Glomerular visceral epithelial cell (primary cell): Measurements from ENCODE around the gene IFT74.

Source experiments
- DNase-seq: peaks from one replicate; pipeline ENCODE4 v3.0.0-alpha.2; 2016; ENCODE audit errors: extremely low spot score

IFT74 gene

DNA sequence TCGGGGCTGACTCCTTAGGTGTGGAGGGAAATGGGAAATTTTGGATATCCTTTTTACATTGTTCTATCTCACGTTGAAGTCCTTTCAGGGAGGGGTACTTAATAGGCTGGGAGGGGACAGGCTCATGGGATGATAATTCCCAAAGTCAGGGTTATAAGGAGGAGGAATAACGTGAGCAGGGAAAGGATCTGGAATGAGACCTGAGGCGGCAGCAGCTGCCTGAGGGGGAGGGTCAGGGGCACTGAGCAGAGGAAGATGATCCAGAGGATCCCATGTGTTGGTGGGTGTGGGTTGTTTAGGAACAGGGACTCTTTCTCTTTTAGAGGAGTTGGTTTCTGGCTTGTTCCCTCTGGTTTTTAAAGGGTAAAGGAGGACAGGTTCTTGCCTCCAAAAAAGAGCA is 18.7 kb downstream of the IFT74 start:
- no peak for DNase-seq

GRCh38 chr9:26975728-26976707 is 19.8 kb downstream of the IFT74 start:
- peak; percentile 45 for DNase-seq

DNA sequence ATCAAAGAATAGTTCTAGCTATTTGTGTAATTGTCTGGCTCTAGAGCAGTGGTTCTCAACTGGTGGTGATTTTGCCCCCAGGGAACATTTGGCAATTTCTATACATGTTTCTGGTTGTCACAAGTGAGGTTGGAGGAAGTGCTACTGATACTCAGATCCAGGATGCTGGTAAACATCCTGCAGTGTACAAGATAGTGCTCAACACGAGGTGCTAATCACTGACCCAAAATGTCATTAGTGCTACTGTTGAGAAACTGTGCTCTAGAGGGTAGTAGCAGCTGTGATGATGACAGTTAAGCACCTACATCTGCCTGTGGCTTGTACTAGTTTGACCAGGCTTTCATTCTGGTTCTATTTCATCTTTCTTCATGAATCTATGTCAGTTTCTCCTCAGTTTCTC is 27.1 kb downstream of the IFT74 start:
- DNase-seq: no peak

GRCh38 chr9:26995810-26996209 is 39.6 kb downstream of the IFT74 start:
- DNase-seq: no peak

- no peak for DNase-seq
These were observed 47.3 kb downstream of the IFT74 start for GRCh38 chr9:27003426-27004077.

- no peak for DNase-seq
These were observed 49.3 kb downstream of the IFT74 start, which contains the start of gene LRRC19 for GRCh38 chr9:27005491-27005890. TSS of gene LRRC19 (minus strand) at chr9:27005672. CDS start at chr9:26999694, 5,978 bp downstream.

GRCh38 chr9:27019589-27019988 is 63.4 kb downstream of the IFT74 start:
- DNase-seq: no peak

- no peak for DNase-seq
These were observed 66.7 kb downstream of the IFT74 start for GRCh38 chr9:27022920-27023319.

DNA sequence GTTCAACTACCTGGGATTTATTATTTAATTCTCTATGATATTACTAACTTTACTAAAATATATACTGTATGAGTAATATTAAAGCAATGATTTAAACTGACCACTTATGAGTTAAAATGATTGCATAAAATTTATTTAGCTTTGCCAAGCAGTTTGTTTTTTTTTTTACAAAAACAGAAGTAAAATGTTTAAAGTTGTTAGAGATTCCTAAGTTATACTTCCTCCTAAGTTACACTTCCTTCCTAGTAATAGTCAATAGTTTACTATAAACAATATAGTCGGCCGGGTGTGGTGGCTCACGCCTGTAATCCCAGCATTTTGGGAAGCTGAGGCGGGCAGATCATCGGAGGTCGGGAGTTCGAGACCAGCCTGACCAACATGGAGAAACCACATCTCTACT is 73.0 kb downstream of the IFT74 start:
- no peak for DNase-seq

GRCh38 chr9:27033815-27034403 is 77.7 kb downstream of the IFT74 start:
- peak; percentile 63 for DNase-seq

DNA sequence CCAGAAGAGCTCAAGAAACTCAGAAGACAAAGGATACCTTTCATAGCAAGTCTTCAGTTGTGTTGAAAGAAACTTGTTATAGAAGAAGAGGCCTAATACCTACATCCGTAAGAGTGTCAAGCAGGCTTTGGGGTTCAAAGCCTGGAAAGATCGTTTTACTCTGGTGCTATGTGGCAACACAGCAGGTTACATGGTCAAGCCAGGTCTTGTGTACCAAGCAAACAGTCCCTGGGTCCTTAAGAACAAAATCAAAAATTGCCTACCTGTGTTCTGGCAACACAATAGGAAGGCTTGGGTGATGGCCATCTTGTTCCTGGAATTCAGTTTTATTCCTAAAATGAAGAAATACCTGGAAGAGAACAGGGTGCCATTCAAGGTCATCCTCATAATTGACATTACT is 81.3 kb downstream of the IFT74 start:
- DNase-seq: no peak

- DNase-seq: no peak
These were observed 85.5 kb downstream of the IFT74 start for GRCh38 chr9:27041746-27042145.

GRCh38 chr9:27042476-27042875 is 86.3 kb downstream of the IFT74 start:
- no peak for DNase-seq

DNA sequence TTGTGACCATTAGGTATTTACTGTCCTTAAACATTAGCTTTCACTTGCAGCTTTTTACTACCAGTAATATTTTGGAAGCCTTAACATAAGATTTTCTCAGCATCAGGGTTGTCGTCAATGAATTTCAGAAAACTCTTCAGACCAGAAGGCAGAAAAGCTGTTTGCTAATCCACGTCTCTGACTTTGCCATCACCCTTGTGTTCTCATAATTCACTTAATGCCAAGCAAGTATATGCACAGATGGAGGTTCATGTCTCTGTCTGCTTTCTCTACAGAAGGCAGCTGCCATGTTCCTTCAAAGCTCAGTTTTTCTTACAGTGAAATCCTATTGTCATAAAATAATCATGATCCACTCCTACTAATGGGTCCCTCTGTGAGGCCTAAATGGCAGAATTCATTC is 87.0 kb downstream of the IFT74 start:
- DNase-seq: no peak

DNA sequence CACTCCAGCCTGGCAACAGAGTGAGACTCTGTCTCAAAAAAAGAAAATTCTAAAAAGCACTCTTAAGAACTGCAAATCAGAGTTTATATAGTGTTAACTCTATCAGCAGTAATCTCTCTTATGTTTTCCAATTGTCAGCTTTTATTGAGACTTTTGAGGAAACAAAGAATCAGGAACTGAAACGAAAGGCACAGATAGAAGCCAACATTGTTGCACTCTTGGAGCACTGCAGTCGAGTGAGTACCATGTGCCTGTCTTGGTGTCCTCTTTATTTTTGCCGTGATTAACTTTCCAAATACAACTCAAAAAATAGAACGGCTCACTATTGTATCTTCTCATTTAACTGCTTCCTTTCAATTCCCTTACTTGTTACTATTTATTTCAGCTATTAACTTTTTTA is 90.9 kb downstream of the IFT74 start:
- no peak for DNase-seq

- no peak for DNase-seq
These were observed 97.3 kb downstream of the IFT74 start for GRCh38 chr9:27053369-27054022.

GRCh38 chr9:27054125-27054524 is 97.9 kb downstream of the IFT74 start:
- DNase-seq: no peak

GRCh38 chr9:27054841-27055240 is 98.6 kb downstream of the IFT74 start:
- no peak for DNase-seq

DNA sequence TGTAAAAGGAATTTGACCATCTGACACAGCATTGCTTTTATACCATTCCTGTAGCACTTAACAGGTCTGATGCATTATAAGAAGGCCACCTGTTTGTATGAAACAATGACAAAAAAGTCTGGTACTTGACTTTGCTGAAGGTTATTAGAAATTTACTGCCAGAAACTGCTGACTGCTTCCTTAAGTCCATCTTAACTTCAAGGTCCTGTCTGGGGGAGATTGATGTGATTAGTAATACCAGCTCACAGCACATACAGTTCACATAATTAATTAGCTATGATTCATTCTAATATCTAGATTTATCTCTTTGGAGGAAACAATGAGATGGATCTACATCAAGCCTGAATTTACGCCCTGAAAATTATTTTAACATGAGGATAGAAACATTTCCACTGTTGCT is 103.2 kb downstream of the IFT74 start:
- DNase-seq: no peak

GRCh38 chr9:27059907-27060306 is 103.7 kb downstream of the IFT74 start:
- DNase-seq: no peak

DNA sequence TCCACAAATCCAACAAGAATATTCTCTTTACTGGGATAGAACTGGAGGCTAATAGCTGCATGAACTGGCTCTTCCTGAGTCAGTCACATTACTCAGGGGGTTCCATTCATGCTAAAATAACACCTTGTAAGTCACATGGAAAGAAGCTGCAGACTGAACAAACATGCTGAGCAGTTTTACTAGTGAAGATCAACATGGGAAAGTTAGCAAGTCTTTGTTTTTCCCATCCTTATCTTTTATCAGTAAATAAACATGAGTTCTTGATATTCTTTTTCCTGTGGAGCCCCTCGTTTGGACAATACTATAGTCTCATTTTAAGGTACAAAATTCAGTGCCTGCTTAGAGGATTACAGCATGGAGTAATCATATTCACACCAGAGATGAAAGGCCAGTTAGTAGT is 109.1 kb downstream of the IFT74 start:
- no peak for DNase-seq
